Caco-2 (cell line): ENCODE results near the gene ZNF148. TPM values are rescaled to one million over a fixed set of nuclear protein-coding genes. Genes with fewer than 3 reads are reported as not detected.

Experiments used
- BruUV-seq: library from RNA; stranded (reverse); fragments of 400-500 nt; replicated peaks from 2 replicates; lab custom pipeline; 2021; lab: Mats Ljungman, UMichigan
- CTCF ChIA-PET: fragments of 300-600 bp; sonication (Branson Sonifier 250); formaldehyde crosslinking; loops from one replicate; lab custom pipeline; 2022; ENCODE audit warnings: antibody characterized with exemption; lab: Charles Lee
- POLR2A ChIA-PET: fragments of 300-600 bp; sonication (Branson Sonifier 250); formaldehyde crosslinking; loops from one replicate; lab custom pipeline; 2022; ENCODE audit warnings: antibody characterized with exemption; lab: Charles Lee
- DNase-seq, 2 experiments: peaks; one replicate each; pipeline versions ENCODE4 v3.0.0 to v3.0.0-alpha.2; 2020 to 2022
- H3K27me3 ChIP-seq: replicated peaks from 2 replicates; pipeline ENCODE4 v1.6.0; 2011; ENCODE audit warnings: low read length; ENCODE audit not compliant: control insufficient read depth, insufficient read depth
- H3K36me3 ChIP-seq: 2 replicates; pipeline ENCODE4 v1.5.1; 2011; ENCODE audit warnings: low read length; ENCODE audit not compliant: control insufficient read depth, insufficient read depth
- H3K4me1 ChIP-seq: fragments of 250-450 bp; sonication (Bioruptor Pico); 2 replicates; pipeline ENCODE4 v1.5.1; 2020; ENCODE audit warnings: mild to moderate bottlenecking
- H3K4me3 ChIP-seq: 2 replicates; pipeline ENCODE4 v1.5.1; 2011; ENCODE audit warnings: low read depth, mild to moderate bottlenecking, control low read depth, low read length
- H3K9me3 ChIP-seq: fragments of 250-450 bp; sonication (Bioruptor Pico); 2 replicates; pipeline ENCODE4 v1.5.1; 2020; ENCODE audit warnings: mild to moderate bottlenecking, moderate library complexity
- H3K27ac Mint-ChIP-seq: one replicate; pipeline ENCODE4 v1.8.0; 2022; ENCODE audit warnings: mixed read lengths; ENCODE audit not compliant: unreplicated experiment
- H3K27me3 Mint-ChIP-seq: one replicate; pipeline ENCODE4 v1.8.0; 2022; ENCODE audit warnings: mixed read lengths; ENCODE audit not compliant: insufficient read depth, unreplicated experiment
- H3K36me3 Mint-ChIP-seq: one replicate; pipeline ENCODE4 v1.8.0; 2022; ENCODE audit warnings: mild to moderate bottlenecking, mixed read lengths; ENCODE audit not compliant: insufficient read depth, unreplicated experiment
- H3K4me1 Mint-ChIP-seq: one replicate; pipeline ENCODE4 v1.8.0; 2022; ENCODE audit warnings: low read depth, mixed read lengths; ENCODE audit not compliant: unreplicated experiment
- H3K4me3 Mint-ChIP-seq: one replicate; pipeline ENCODE4 v1.8.0; 2022; ENCODE audit warnings: mild to moderate bottlenecking, moderate library complexity, mixed read lengths; ENCODE audit not compliant: unreplicated experiment
- H3K9me3 Mint-ChIP-seq: one replicate; pipeline ENCODE4 v1.8.0; 2022; ENCODE audit warnings: mixed read lengths; ENCODE audit not compliant: unreplicated experiment
- CTCF ChIP-seq, 2 experiments: fragments of 200-600 bp in 1 of 2; IDR thresholded peaks; 1 replicate in 1 of 2; 2 replicates in 1 of 2; pipeline versions ENCODE4 v1.5.1 to v1.8.0; 2011 to 2022; ENCODE audit warnings: antibody characterized with exemption in 1 of 2, control low read depth in 1 of 2, inconsistent platforms in 1 of 2, low read depth in 1 of 2, low read length in 1 of 2, mild to moderate bottlenecking in 1 of 2, moderate library complexity in 1 of 2; ENCODE audit not compliant: insufficient read depth in 1 of 2, severe bottlenecking in 1 of 2, unreplicated experiment in 1 of 2
- intact Hi-C: fragments of 100-400 bp; cut with micrococcal nuclease; formaldehyde crosslinking; loops from one replicate; pipeline ENCODE4 v1.10.0; 2022; ENCODE audit not compliant: unreplicated experiment
- total RNA-seq: library from RNA; stranded (reverse); gene quantifications from 2 replicates; pipeline ENCODE4 v1.2.3, GENCODE V29; 2022

The ZNF148 gene
- total RNA-seq, 1 experiment from 2014 or later, result 33.3 TPM

DNA sequence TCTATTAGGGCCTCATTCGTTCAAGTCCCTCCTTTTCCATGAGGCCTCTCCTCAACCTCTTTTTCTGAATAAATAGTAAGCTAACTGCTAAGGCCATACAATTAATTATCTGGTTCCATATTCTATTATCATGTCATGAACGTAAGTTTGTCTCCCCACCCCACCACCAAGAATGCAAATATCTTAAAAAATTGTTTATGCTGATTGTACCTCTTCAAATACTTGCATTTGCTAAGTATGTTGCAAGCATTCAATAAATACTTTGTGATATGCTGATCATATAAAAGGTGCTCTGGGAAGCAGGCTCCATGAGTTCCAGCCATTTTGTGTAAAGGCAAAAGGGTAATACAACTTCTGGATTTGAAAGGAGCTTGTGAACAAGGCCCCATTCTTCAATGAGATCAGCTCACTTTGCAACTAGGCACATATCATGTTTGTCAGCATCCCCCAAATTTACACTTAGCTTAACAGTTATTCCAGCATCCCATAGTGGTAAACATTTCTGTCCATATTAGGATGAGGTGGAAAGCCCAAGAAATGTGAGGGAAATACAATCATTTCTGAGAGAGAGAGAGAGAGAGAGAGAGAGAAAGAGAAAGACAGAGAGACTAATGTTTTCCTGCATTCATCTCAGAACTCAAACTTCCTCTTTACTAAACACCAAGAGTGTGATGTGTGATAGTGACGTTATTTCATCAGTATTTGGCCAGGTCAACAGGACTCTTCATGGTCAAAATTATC is 195.8 kb downstream of the ZNF148 start:
- ChIA-PET CTCF (interaction anchor here (1.8 kb wide), 1 partner anchor 29 kb away, joined by 4 read pairs; no protein-coding TSS in a partner anchor), POLR2A (no interaction called here)
- intact Hi-C loops, result no loop called here
- Mint-ChIP-seq H3K4me3 (no peak overlapping the region), H3K9me3 (no peaks in the 10 kb centered on the region), H3K36me3 (peaks cover 29% of the 10 kb centered on the region), H3K27ac (no peak overlapping the region), H3K4me1 (no peaks in the 10 kb centered on the region), H3K27me3 (no peaks in the 10 kb centered on the region)
- BruUV-seq, result no TSS peak
- H3K36me3 ChIP-seq, result no peaks in the 10 kb centered on the region
- no peaks in the 10 kb centered on the region for H3K27me3 ChIP-seq
- H3K4me1 ChIP-seq, result no peaks in the 10 kb centered on the region
- no peak overlapping the region for H3K4me3 ChIP-seq
- no peaks in the 10 kb centered on the region for H3K9me3 ChIP-seq
- TF ChIP-seq CTCF (IDR thresholded peaks at IDR 0.05; ENCODE audit: insufficient read depth in 1 of 2, low read depth in 1 of 2, low read length in 1 of 2, severe bottlenecking in 1 of 2, unreplicated experiment in 1 of 2), result no peak
- DNase-seq, result no peak

GRCh38 chr3:125177746-125178145 is 197.4 kb downstream of the ZNF148 start:
- Histone ChIP-seq H3K9me3 (no peaks in the 10 kb centered on the region), H3K27me3 (no peaks in the 10 kb centered on the region), H3K4me1 (no peaks in the 10 kb centered on the region), H3K4me3 (no peak overlapping the region), H3K36me3 (no peaks in the 10 kb centered on the region)
- CTCF ChIA-PET, result no interaction called here
- DNase-seq, result no peak
- no peak for TF ChIP-seq CTCF (IDR thresholded peaks at IDR 0.05; ENCODE audit: insufficient read depth in 1 of 2, low read depth in 1 of 2, low read length in 1 of 2, severe bottlenecking in 1 of 2, unreplicated experiment in 1 of 2)
- intact Hi-C loops, result no loop called here
- Mint-ChIP-seq H3K36me3 (peaks cover 35% of the 10 kb centered on the region), H3K4me1 (no peaks in the 10 kb centered on the region), H3K9me3 (no peaks in the 10 kb centered on the region), H3K4me3 (no peak overlapping the region), H3K27ac (no peak overlapping the region), H3K27me3 (no peaks in the 10 kb centered on the region)
- POLR2A ChIA-PET, result no interaction called here
- no TSS peak for BruUV-seq

Other genes with a start within 250 kb of the ZNF148 start
- 23.3 and 28.0 TPM in 2 replicates for gene SLC12A8, start 162.6 kb downstream of the ZNF148 start, total RNA-seq
- 54.6 and 59.0 TPM in 2 replicates for gene SNX4, start 144.9 kb upstream of the ZNF148 start, total RNA-seq
- gene OSBPL11, start 220.2 kb upstream of the ZNF148 start, total RNA-seq, result 16.8 and 19.2 TPM in 2 replicates